H1 (cell line): ENCODE measurements around the gene GRB14. TPM values are rescaled to one million over a fixed set of nuclear protein-coding genes. Genes with fewer than 3 reads are reported as not detected.

Experiments
- CTCF ChIA-PET: fragments of 300-600 bp; sonication (Branson Sonifier 250); formaldehyde crosslinking; loops from one replicate; lab custom pipeline; 2021; ENCODE audit not compliant: partially characterized antibody; lab: Charles Lee
- POLR2A ChIA-PET: fragments of 300-600 bp; sonication (Branson Sonifier 250); formaldehyde crosslinking; loops from one replicate; lab custom pipeline; 2021; ENCODE audit warnings: inconsistent platforms; ENCODE audit not compliant: partially characterized antibody; lab: Charles Lee
- DNase-seq, 2 experiments: peaks; one replicate each; pipeline versions ENCODE4 v3.0.0 to v3.0.0-alpha.2; 2010 to 2022; ENCODE audit warnings: low spot score in 2 of 2, low read depth in 1 of 2, mixed read lengths in 1 of 2
- FAIRE-seq: peaks from 2 replicates; lab custom pipeline; 2011; peaks lifted over from hg19 to GRCh38; lab: Jason Lieb, UNC
- H2AFZ ChIP-seq: 2 replicates; pipeline ENCODE4 v1.8.1; 2012; ENCODE audit warnings: low read length, inconsistent platforms
- H2AK5ac ChIP-seq: 2 replicates; pipeline ENCODE4 v1.6.1; 2013; ENCODE audit warnings: low read depth, low read length
- H2BK120ac ChIP-seq: replicated peaks from 2 replicates; pipeline ENCODE3; 2013; ENCODE audit warnings: low read depth, low read length, inconsistent platforms
- H2BK12ac ChIP-seq: 2 replicates; pipeline ENCODE4 v1.6.1; 2013; ENCODE audit warnings: low read depth, low read length
- H2BK15ac ChIP-seq: 2 replicates; pipeline ENCODE4 v1.6.1; 2013; ENCODE audit warnings: low read length
- H2BK20ac ChIP-seq: 2 replicates; pipeline ENCODE4 v1.6.1; 2013; ENCODE audit warnings: low read length
- H2BK5ac ChIP-seq: 2 replicates; pipeline ENCODE4 v1.6.1; 2013; ENCODE audit warnings: low read depth, low read length
- H3K14ac ChIP-seq: 2 replicates; pipeline ENCODE4 v1.6.1; 2013; ENCODE audit warnings: inconsistent platforms; ENCODE audit not compliant: insufficient read length
- H3K18ac ChIP-seq: 2 replicates; pipeline ENCODE4 v1.6.1; 2013; ENCODE audit warnings: low read length; ENCODE audit errors: extremely low read depth
- H3K23ac ChIP-seq: 2 replicates; pipeline ENCODE4 v1.6.1; 2013; ENCODE audit warnings: inconsistent platforms; ENCODE audit not compliant: insufficient read length
- H3K23me2 ChIP-seq: 2 replicates; pipeline ENCODE4 v1.6.1; 2013; ENCODE audit warnings: low read depth, low read length
- H3K27ac ChIP-seq: 2 replicates; pipeline ENCODE4 v1.6.1; 2011; ENCODE audit warnings: low read depth, low read length, inconsistent platforms
- H3K27me3 ChIP-seq, 4 experiments: replicated peaks in 1 of 4; 1 replicate in 1 of 4; 2 replicates in 3 of 4; pipeline versions ENCODE4 v1.6.1 to v1.8.1; 2011 to 2013; ENCODE audit warnings: low read length in 3 of 4, mild to moderate bottlenecking in 3 of 4, inconsistent platforms in 2 of 4, mixed read lengths in 2 of 4, moderate library complexity in 1 of 4; ENCODE audit not compliant: control insufficient read depth in 3 of 4, insufficient read depth in 3 of 4; ENCODE audit errors: extremely low read depth in 1 of 4
- H3K36me3 ChIP-seq, 4 experiments: 2 replicates each; pipeline versions ENCODE4 v1.6.1 to v1.8.1; 2011 to 2013; ENCODE audit warnings: mild to moderate bottlenecking in 4 of 4, low read length in 3 of 4, moderate library complexity in 2 of 4, control low read depth in 1 of 4, inconsistent platforms in 1 of 4; ENCODE audit not compliant: insufficient read depth in 4 of 4, control insufficient read depth in 2 of 4
- H3K4ac ChIP-seq: replicated peaks from 2 replicates; pipeline ENCODE3; 2013; ENCODE audit warnings: low read length, low read depth, mixed read lengths, inconsistent platforms; ENCODE audit not compliant: insufficient read length
- H3K4me1 ChIP-seq, 4 experiments: replicated peaks in 1 of 4; 1 replicate in 1 of 4; 2 replicates in 3 of 4; pipeline versions ENCODE4 v1.6.1 to v1.8.1; 2011 to 2013; ENCODE audit warnings: low read length in 3 of 4, inconsistent platforms in 2 of 4, mixed read lengths in 1 of 4; ENCODE audit not compliant: insufficient read depth in 4 of 4, control insufficient read depth in 3 of 4
- H3K4me2 ChIP-seq, 2 experiments: 2 replicates each; pipeline versions ENCODE4 v1.6.1 to v1.8.1; 2011 to 2013; ENCODE audit warnings: low read depth in 2 of 2, low read length in 2 of 2, control low read depth in 1 of 2, inconsistent platforms in 1 of 2, mild to moderate bottlenecking in 1 of 2; ENCODE audit not compliant: insufficient read depth in 1 of 2
- H3K4me3 ChIP-seq, 4 experiments: fragments of 200-600, 300-600 bp in 1 of 4; sonication (generic), shearing (Covaris generic), sonication (Bioruptor Twin) in 1 of 4; 2 replicates each; pipeline versions ENCODE4 v1.5.1 to v1.8.1; 2011 to 2016; ENCODE audit warnings: low read length in 4 of 4, low read depth in 3 of 4, control low read depth in 2 of 4, inconsistent platforms in 2 of 4, mild to moderate bottlenecking in 2 of 4, mixed read lengths in 1 of 4, moderate library complexity in 1 of 4; ENCODE audit not compliant: insufficient read depth in 2 of 4; ENCODE audit errors: extremely low read depth in 1 of 4
- H3K56ac ChIP-seq: replicated peaks from 2 replicates; pipeline ENCODE3; 2013; ENCODE audit warnings: low read depth, mild to moderate bottlenecking, mixed read lengths, low read length, inconsistent platforms; ENCODE audit not compliant: insufficient read length
- H3K79me1 ChIP-seq: 2 replicates; pipeline ENCODE4 v1.6.1; 2013; ENCODE audit warnings: low read depth, low read length, control low read depth
- H3K79me2 ChIP-seq, 2 experiments: 2 replicates each; pipeline versions ENCODE4 v1.6.1 to v1.8.1; 2012 to 2013; ENCODE audit warnings: low read length in 2 of 2, mild to moderate bottlenecking in 2 of 2, inconsistent platforms in 1 of 2; ENCODE audit not compliant: insufficient read depth in 2 of 2, control insufficient read depth in 1 of 2
- H3K9ac ChIP-seq, 4 experiments: replicated peaks in 1 of 4; 1 replicate in 1 of 4; 2 replicates in 3 of 4; pipeline versions ENCODE4 v1.6.1 to v1.8.1; 2011 to 2013; ENCODE audit warnings: low read depth in 3 of 4, low read length in 3 of 4, control low read depth in 2 of 4, mild to moderate bottlenecking in 2 of 4, moderate library complexity in 2 of 4, inconsistent platforms in 1 of 4; ENCODE audit errors: extremely low read depth in 1 of 4
- H3K9me3 ChIP-seq, 2 experiments: 2 replicates each; pipeline versions ENCODE4 v1.6.1 to v1.8.1; 2012 to 2013; ENCODE audit warnings: mild to moderate bottlenecking in 2 of 2, moderate library complexity in 2 of 2, control low read depth in 1 of 2, inconsistent platforms in 1 of 2, low read depth in 1 of 2, low read length in 1 of 2, mixed read lengths in 1 of 2; ENCODE audit not compliant: insufficient read depth in 2 of 2
- H4K20me1 ChIP-seq, 2 experiments: replicated peaks in 1 of 2; 2 replicates each; pipeline versions ENCODE3 to v1.8.1; 2011 to 2013; ENCODE audit warnings: inconsistent platforms in 2 of 2, low read length in 2 of 2, mild to moderate bottlenecking in 1 of 2; ENCODE audit not compliant: insufficient read depth in 2 of 2, control insufficient read depth in 1 of 2
- H4K5ac ChIP-seq: 2 replicates; pipeline ENCODE4 v1.6.1; 2013; ENCODE audit warnings: low read length, low read depth, mixed read lengths, inconsistent platforms; ENCODE audit not compliant: insufficient read length
- H4K8ac ChIP-seq: 2 replicates; pipeline ENCODE4 v1.8.0; 2013; ENCODE audit warnings: mild to moderate bottlenecking, moderate library complexity, low read length, inconsistent platforms; ENCODE audit not compliant: insufficient read depth; ENCODE audit errors: extremely low read depth
- H4K91ac ChIP-seq: replicated peaks from 2 replicates; pipeline ENCODE3; 2013; ENCODE audit warnings: low read length, mixed read lengths, inconsistent platforms; ENCODE audit not compliant: insufficient read length
- CBX8 ChIP-seq: fragments of 300-800, 300-1000 bp; sonication (generic); IDR thresholded peaks from 2 replicates; pipeline ENCODE4 v1.7.1; 2016; ENCODE audit warnings: low read depth, low read length, borderline replicate concordance
- CTBP2 ChIP-seq: IDR thresholded peaks from 2 replicates; pipeline ENCODE4 v1.7.0; 2011; ENCODE audit warnings: borderline replicate concordance, mild to moderate bottlenecking, moderate library complexity, mixed read lengths, low read length; ENCODE audit not compliant: insufficient read depth, insufficient read length
- FOSL1 ChIP-seq: IDR thresholded peaks from 2 replicates; pipeline ENCODE4 v1.6.1; 2011; ENCODE audit warnings: mild to moderate bottlenecking, low read depth, low read length, moderate library complexity; ENCODE audit not compliant: insufficient read depth
- GTF2F1 ChIP-seq: IDR thresholded peaks from 2 replicates; pipeline ENCODE4 v1.6.1; 2012; ENCODE audit warnings: low read depth, low read length, improper control_type of control experiment, borderline replicate concordance
- KDM5A ChIP-seq: fragments of 200-600 bp; IDR thresholded peaks from 2 replicates; pipeline ENCODE4 v1.7.1; 2012; ENCODE audit warnings: mild to moderate bottlenecking, low read length, inconsistent platforms, mixed read lengths
- SIN3A ChIP-seq, 2 experiments: IDR thresholded peaks in 1 of 2; conservative IDR thresholded peaks in 1 of 2; 2 replicates each; pipeline ENCODE4 v1.6.1; 2011 to 2012; ENCODE audit warnings: low read length in 2 of 2, improper control_type of control experiment in 1 of 2, low read depth in 1 of 2, mild to moderate bottlenecking in 1 of 2
- SP4 ChIP-seq: IDR thresholded peaks from 2 replicates; pipeline ENCODE4 v1.6.1; 2012; ENCODE audit warnings: low read length, inconsistent platforms
- SRF ChIP-seq: IDR thresholded peaks from 2 replicates; pipeline ENCODE4 v1.6.1; 2011; ENCODE audit warnings: mild to moderate bottlenecking, low read depth, low read length, moderate library complexity
- WGBS, 2 experiments: shearing (Covaris generic) in 1 of 2; methylation state at CpG; one replicate each; pipeline versions ENCODE4 v1.1.6 to v1.1.7; 2013 to 2015; ENCODE audit warnings: low lambda C conversion rate in 2 of 2, mixed read lengths in 2 of 2, inconsistent platforms in 1 of 2, low coverage in 1 of 2, missing lambda C conversion rate in 1 of 2; ENCODE audit not compliant: insufficient replicate concordance in 2 of 2, insufficient coverage in 1 of 2, insufficient read length in 1 of 2; ENCODE audit errors: extremely low coverage in 1 of 2, missing lambda C conversion rate in 1 of 2; 5-methylcytosine and 5-hydroxymethylcytosine counted together
- polyA plus RNA-seq, 7 experiments: library from polyadenylated mRNA; depleted of rRNA in 3 of 7; stranded (reverse) in 5 of 7; unstranded in 2 of 7; fragments of >200 nt in 5 of 7; fragments of 200-250 nt in 2 of 7; gene quantifications; 1 replicate in 5 of 7; 2 replicates in 1 of 7; 4 replicates in 1 of 7; pipeline versions ENCODE4 v1.2.1 to v1.2.3, GENCODE V29; 2011 to 2013; ENCODE audit warnings: missing spikeins in 2 of 7, mixed read lengths in 2 of 7
- total RNA-seq: library from RNA; stranded (reverse); fragmentation: NEBNext Ultra II Directional; extraction: Animal tissue kit (Norgen Biotek cat#: 25700); gene quantifications from 2 replicates; pipeline ENCODE4 v1.2.1, GENCODE V29; 2021

GRB14 gene
- total and polyA plus RNA-seq, 2 of the 8 experiments (the other 6 are each of a cell fraction or from before 2014, with no cell fraction given): 2.5 to 11.6 TPM

DNA sequence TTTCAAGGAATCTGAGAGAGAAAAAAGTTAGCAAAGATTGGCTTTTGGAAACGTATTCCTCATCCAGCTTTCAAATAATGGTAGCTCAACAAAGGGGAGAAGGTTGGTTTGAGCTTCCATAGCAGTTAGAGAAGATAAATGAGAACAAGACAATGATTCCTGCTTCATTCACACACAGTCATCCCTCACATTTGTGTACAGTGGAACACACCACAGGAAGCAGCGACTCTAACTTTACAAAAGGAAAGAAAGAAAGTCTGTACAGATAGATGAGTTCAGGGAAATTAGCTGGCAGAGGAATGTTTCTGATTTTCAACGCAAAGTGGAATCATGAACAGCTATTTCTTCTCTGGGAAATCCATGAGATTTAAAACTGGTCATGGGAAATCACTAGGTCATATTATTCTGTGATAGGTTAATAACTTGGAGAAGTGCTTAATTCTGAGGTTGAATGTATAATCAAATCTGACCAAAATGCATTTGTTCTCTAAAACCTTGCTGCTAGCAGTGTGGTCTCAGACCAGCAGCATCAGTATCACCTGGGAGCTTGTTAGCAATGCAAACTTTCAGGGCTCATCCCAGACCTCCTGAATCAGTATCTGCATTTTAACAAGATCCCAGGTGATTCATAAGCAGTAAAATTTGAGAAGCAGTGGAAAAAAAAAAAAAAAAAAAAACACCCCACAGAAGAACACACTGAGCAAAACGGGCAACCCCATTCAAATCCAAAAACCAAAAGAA is 112.0 kb downstream of the GRB14 start:
- H2AK5ac ChIP-seq: no peak overlapping the region
- H3K27ac ChIP-seq: no peak overlapping the region
- H4K8ac ChIP-seq: no peak overlapping the region
- CTCF ChIA-PET: interaction anchor here (0.7 to 1.7 kb wide), 5 partner anchors 14 to 211 kb away, joined by 3 to 6 read pairs (median 4); no protein-coding TSS in a partner anchor
- H3K9ac ChIP-seq: no peak overlapping the region
- H2BK15ac ChIP-seq: no peak overlapping the region
- no peaks in the 10 kb centered on the region for H3K9me3 ChIP-seq
- POLR2A ChIA-PET: no interaction called here
- no peaks in the 10 kb centered on the region; a peak in 1 of 8 replicates for H3K36me3 ChIP-seq
- no peak overlapping the region for H3K18ac ChIP-seq
- FAIRE-seq (no peak), DNase-seq (no peak)
- H2BK120ac ChIP-seq: no peak overlapping the region
- H3K4me2 ChIP-seq: no peak overlapping the region
- no peak overlapping the region for H3K56ac ChIP-seq
- no peak overlapping the region for H3K14ac ChIP-seq
- H3K23me2 ChIP-seq: no peaks in the 10 kb centered on the region
- no peaks in the 10 kb centered on the region for H4K20me1 ChIP-seq
- no peaks in the 10 kb centered on the region for H3K79me2 ChIP-seq
- H3K4me1 ChIP-seq: no peaks in the 10 kb centered on the region; a peak in 1 of 7 replicates
- H2BK20ac ChIP-seq: no peak overlapping the region
- H3K4me3 ChIP-seq: no peak overlapping the region
- no peaks in the 10 kb centered on the region for H3K27me3 ChIP-seq
- H3K4ac ChIP-seq: no peak overlapping the region
- 76% methylated on average over 4 of the region's 4 CpGs; no CpG with 5 or more reads in 1 of the 2 experiments for WGBS, 2 experiments
- H3K23ac ChIP-seq: no peak overlapping the region
- no peak overlapping the region for H4K5ac ChIP-seq
- H2BK5ac ChIP-seq: no peak overlapping the region
- H3K79me1 ChIP-seq: no peaks in the 10 kb centered on the region
- no peak overlapping the region for H2AFZ ChIP-seq
- no peak overlapping the region for H2BK12ac ChIP-seq
- no peak for TF ChIP-seq SP4
- TF ChIP-seq GTF2F1: no peak
- no peak for TF ChIP-seq SIN3A (conservative IDR thresholded peaks at IDR 0.05 in 1 of 2, IDR thresholded peaks at IDR 0.05 in 1 of 2; ENCODE audit: low read depth in 1 of 2, low read length in 2 of 2)
- TF ChIP-seq KDM5A: no peak
- TF ChIP-seq FOSL1: no peak
- no peak for TF ChIP-seq CTBP2
- TF ChIP-seq SRF: no peak
- no peak for TF ChIP-seq CBX8
- TF ChIP-seq, all 59 proteins: peak for 0
- no peak overlapping the region for H4K91ac ChIP-seq
